ENCODE data around the gene RHOBTB3. TPM values are rescaled to one million over a fixed set of nuclear protein-coding genes. Genes with fewer than 3 reads are reported as not detected.
"Not testable (repeated sequence)": the region's sequence is repeated elsewhere in the genome, so short reads cannot be mapped to it uniquely, and the experiment has no call there.

Gene RHOBTB3
- total and polyA plus RNA-seq, 4 donors = 10.5 to 59.8 (median 39.8) TPM

DNA sequence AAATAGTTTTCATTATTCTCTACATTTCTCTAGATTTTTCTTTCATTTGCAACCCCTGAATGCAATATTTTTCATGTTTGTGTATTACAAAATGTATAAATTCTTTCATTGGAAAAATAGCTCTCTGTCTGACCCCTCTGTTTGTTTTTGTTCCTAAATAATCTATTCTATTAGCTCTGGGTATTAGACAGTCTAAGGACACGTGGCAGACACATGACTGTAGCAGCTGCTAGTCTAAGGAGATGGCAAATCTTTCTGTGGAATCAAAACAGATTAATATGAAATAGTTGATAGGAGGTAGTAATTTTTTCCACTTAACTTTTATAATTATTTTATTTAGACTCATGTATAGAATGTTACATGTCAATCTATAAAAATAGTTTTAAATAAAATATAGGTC lies 27.0 kb upstream of the RHOBTB3 start:
- H3K27ac ChIP-seq (ENCODE audit: low read depth in 1 of 2, low read length in 2 of 2) = no peak overlapping the region
- TF ChIP-seq EGR1 (IDR thresholded peaks at IDR 0.05; ENCODE audit: low read depth in 2 of 2) = no peak
- TF ChIP-seq FOXA2 (IDR thresholded peaks at IDR 0.05) = no peak
- TF ChIP-seq JUND (IDR thresholded peaks at IDR 0.05) = no peak
- no peak for TF ChIP-seq HNF4A (conservative IDR thresholded peaks at IDR 0.05)
- no peak for TF ChIP-seq GABPA (IDR thresholded peaks at IDR 0.05 in 1 of 2, conservative IDR thresholded peaks at IDR 0.05 in 1 of 2)
- no peaks in the 10 kb centered on the region for H3K27me3 ChIP-seq (ENCODE audit: control insufficient read depth in 4 of 4, insufficient read depth in 4 of 4, low read length in 3 of 4)
- no peaks in the 10 kb centered on the region for H3K36me3 ChIP-seq (ENCODE audit: control insufficient read depth in 4 of 4, insufficient read depth in 3 of 4, low read depth in 1 of 4, low read length in 3 of 4)
- 86% methylated on average over 1 of the region's 1 CpG for WGBS
- no peaks in the 10 kb centered on the region for H3K9me3 ChIP-seq (ENCODE audit: control insufficient read depth in 4 of 4, low read length in 3 of 4)
- no peaks in the 10 kb centered on the region for H3K4me1 ChIP-seq (ENCODE audit: control insufficient read depth in 4 of 4, insufficient read depth in 4 of 4, low read length in 3 of 4)
- H3K9ac ChIP-seq (ENCODE audit: low read depth in 1 of 2, low read length in 2 of 2) = no peak overlapping the region
- DNase-seq (ENCODE audit: low spot score) = no peak
- no peak overlapping the region for H3K4me3 ChIP-seq (ENCODE audit: low read depth in 1 of 3, low read length in 3 of 3)

DNA sequence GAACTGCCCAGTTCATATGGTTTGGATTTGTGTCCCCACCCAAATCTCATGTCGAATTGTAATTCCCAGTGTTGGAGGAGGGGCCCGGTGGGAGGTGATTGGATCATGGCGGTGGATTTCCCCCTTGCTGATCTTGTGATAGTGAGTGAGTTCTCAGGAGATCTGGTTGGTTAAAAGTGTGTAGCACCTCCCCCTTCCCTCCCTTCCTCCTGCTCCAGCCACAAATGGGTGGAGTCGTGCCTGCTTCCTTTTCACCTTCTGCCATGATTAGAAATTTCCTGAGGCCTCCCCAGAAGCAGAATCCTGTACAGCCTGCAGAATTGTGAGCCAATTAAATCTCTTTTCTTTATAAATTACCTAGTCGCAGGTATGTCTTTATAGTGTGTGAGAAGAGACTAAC lies 24.9 kb upstream of the RHOBTB3 start:
- not testable (repeated sequence) for H3K4me3 ChIP-seq (ENCODE audit: low read depth in 1 of 3, low read length in 3 of 3); H3K9me3 ChIP-seq (ENCODE audit: control insufficient read depth in 4 of 4, low read length in 3 of 4); H3K4me1 ChIP-seq (ENCODE audit: control insufficient read depth in 4 of 4, insufficient read depth in 4 of 4, low read length in 3 of 4); H3K36me3 ChIP-seq (ENCODE audit: control insufficient read depth in 4 of 4, insufficient read depth in 3 of 4, low read depth in 1 of 4, low read length in 3 of 4); DNase-seq (ENCODE audit: low spot score); H3K9ac ChIP-seq (ENCODE audit: low read depth in 1 of 2, low read length in 2 of 2); H3K27me3 ChIP-seq (ENCODE audit: control insufficient read depth in 4 of 4, insufficient read depth in 4 of 4, low read length in 3 of 4); H3K27ac ChIP-seq (ENCODE audit: low read depth in 1 of 2, low read length in 2 of 2)
- WGBS = 91% methylated on average over 5 of the region's 5 CpGs

DNA sequence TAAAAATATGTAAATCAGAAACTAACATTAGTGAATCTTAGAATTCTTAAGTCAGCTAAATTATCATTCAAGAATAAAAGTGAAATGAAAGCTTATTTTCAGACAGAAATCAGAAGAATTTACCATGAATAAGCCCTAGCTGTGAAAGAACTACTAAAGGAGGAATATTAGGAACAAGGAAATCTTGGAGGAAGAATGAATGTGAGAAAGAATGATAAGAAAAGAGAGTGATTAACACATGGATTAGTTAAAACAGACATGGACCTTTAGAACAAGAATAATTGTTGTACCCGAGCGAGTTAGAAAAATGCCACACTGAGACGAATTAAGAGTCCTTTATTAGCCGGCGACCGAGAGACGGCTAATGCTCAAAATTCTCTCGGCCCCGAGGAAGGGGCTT lies 24.1 kb upstream of the RHOBTB3 start:
- H3K4me1 ChIP-seq (ENCODE audit: control insufficient read depth in 4 of 4, insufficient read depth in 4 of 4, low read length in 3 of 4) = peaks cover 0 to 5% (median 2%) of the 10 kb centered on the region in 4 donors
- no peaks in the 10 kb centered on the region for H3K27me3 ChIP-seq (ENCODE audit: control insufficient read depth in 4 of 4, insufficient read depth in 4 of 4, low read length in 3 of 4)
- H3K27ac ChIP-seq (ENCODE audit: low read depth in 1 of 2, low read length in 2 of 2) = no peak overlapping the region
- TF ChIP-seq HNF4A (conservative IDR thresholded peaks at IDR 0.05) (no peak), RAD21 (IDR thresholded peaks at IDR 0.05) (no peak), TAF1 (conservative IDR thresholded peaks at IDR 0.05) (no peak), EGR1 (IDR thresholded peaks at IDR 0.05; ENCODE audit: low read depth in 2 of 2) (no peak), HNF4G (IDR thresholded peaks at IDR 0.05) (no peak), GABPA (IDR thresholded peaks at IDR 0.05 in 1 of 2, conservative IDR thresholded peaks at IDR 0.05 in 1 of 2) (no peak), FOXA1 (IDR thresholded peaks at IDR 0.05) (no peak), JUND (IDR thresholded peaks at IDR 0.05) (no peak), YY1 (IDR thresholded peaks at IDR 0.05) (no peak), NR2F2 (IDR thresholded peaks at IDR 0.05) (no peak), RXRA (IDR thresholded peaks at IDR 0.05) (no peak), FOXA2 (IDR thresholded peaks at IDR 0.05) (no peak), SP1 (IDR thresholded peaks at IDR 0.05) (no peak)
- TF ChIP-seq, protein P1, sequence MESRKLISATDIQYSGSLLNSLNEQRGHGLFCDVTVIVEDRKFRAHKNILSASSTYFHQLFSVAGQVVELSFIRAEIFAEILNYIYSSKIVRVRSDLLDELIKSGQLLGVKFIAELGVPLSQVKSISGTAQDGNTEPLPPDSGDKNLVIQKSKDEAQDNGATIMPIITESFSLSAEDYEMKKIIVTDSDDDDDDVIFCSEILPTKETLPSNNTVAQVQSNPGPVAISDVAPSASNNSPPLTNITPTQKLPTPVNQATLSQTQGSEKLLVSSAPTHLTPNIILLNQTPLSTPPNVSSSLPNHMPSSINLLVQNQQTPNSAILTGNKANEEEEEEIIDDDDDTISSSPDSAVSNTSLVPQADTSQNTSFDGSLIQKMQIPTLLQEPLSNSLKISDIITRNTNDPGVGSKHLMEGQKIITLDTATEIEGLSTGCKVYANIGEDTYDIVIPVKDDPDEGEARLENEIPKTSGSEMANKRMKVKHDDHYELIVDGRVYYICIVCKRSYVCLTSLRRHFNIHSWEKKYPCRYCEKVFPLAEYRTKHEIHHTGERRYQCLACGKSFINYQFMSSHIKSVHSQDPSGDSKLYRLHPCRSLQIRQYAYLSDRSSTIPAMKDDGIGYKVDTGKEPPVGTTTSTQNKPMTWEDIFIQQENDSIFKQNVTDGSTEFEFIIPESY (IDR thresholded peaks at IDR 0.05) = no peak
- TF ChIP-seq, protein P2, sequence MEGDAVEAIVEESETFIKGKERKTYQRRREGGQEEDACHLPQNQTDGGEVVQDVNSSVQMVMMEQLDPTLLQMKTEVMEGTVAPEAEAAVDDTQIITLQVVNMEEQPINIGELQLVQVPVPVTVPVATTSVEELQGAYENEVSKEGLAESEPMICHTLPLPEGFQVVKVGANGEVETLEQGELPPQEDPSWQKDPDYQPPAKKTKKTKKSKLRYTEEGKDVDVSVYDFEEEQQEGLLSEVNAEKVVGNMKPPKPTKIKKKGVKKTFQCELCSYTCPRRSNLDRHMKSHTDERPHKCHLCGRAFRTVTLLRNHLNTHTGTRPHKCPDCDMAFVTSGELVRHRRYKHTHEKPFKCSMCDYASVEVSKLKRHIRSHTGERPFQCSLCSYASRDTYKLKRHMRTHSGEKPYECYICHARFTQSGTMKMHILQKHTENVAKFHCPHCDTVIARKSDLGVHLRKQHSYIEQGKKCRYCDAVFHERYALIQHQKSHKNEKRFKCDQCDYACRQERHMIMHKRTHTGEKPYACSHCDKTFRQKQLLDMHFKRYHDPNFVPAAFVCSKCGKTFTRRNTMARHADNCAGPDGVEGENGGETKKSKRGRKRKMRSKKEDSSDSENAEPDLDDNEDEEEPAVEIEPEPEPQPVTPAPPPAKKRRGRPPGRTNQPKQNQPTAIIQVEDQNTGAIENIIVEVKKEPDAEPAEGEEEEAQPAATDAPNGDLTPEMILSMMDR (IDR thresholded peaks at IDR 0.05; ENCODE audit: low read depth, low read length, missing input control) = no peak
- TF ChIP-seq, protein P3, sequence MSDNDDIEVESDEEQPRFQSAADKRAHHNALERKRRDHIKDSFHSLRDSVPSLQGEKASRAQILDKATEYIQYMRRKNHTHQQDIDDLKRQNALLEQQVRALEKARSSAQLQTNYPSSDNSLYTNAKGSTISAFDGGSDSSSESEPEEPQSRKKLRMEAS (IDR thresholded peaks at IDR 0.05) = no peak
- TF ChIP-seq, protein P4, sequence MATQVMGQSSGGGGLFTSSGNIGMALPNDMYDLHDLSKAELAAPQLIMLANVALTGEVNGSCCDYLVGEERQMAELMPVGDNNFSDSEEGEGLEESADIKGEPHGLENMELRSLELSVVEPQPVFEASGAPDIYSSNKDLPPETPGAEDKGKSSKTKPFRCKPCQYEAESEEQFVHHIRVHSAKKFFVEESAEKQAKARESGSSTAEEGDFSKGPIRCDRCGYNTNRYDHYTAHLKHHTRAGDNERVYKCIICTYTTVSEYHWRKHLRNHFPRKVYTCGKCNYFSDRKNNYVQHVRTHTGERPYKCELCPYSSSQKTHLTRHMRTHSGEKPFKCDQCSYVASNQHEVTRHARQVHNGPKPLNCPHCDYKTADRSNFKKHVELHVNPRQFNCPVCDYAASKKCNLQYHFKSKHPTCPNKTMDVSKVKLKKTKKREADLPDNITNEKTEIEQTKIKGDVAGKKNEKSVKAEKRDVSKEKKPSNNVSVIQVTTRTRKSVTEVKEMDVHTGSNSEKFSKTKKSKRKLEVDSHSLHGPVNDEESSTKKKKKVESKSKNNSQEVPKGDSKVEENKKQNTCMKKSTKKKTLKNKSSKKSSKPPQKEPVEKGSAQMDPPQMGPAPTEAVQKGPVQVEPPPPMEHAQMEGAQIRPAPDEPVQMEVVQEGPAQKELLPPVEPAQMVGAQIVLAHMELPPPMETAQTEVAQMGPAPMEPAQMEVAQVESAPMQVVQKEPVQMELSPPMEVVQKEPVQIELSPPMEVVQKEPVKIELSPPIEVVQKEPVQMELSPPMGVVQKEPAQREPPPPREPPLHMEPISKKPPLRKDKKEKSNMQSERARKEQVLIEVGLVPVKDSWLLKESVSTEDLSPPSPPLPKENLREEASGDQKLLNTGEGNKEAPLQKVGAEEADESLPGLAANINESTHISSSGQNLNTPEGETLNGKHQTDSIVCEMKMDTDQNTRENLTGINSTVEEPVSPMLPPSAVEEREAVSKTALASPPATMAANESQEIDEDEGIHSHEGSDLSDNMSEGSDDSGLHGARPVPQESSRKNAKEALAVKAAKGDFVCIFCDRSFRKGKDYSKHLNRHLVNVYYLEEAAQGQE (IDR thresholded peaks at IDR 0.05) = no peak
- TF ChIP-seq, protein P5, sequence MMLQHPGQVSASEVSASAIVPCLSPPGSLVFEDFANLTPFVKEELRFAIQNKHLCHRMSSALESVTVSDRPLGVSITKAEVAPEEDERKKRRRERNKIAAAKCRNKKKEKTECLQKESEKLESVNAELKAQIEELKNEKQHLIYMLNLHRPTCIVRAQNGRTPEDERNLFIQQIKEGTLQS (IDR thresholded peaks at IDR 0.05) = no peak
- 94% methylated on average over 9 of the region's 9 CpGs for WGBS
- no peaks in the 10 kb centered on the region for H3K36me3 ChIP-seq (ENCODE audit: control insufficient read depth in 4 of 4, insufficient read depth in 3 of 4, low read depth in 1 of 4, low read length in 3 of 4)
- H3K4me3 ChIP-seq (ENCODE audit: low read depth in 1 of 3, low read length in 3 of 3) = no peak overlapping the region
- no peak for DNase-seq (ENCODE audit: low spot score)
- no peaks in the 10 kb centered on the region for H3K9me3 ChIP-seq (ENCODE audit: control insufficient read depth in 4 of 4, low read length in 3 of 4)
- H3K9ac ChIP-seq (ENCODE audit: low read depth in 1 of 2, low read length in 2 of 2) = no peak overlapping the region
